ENCODE data around the gene ADGRE3. TPM values are rescaled to one million over a fixed set of nuclear protein-coding genes. Genes with fewer than 3 reads are reported as not detected.

The ADGRE3 gene
- total RNA-seq, 1 donor from 2014 or later, result not detected

DNA sequence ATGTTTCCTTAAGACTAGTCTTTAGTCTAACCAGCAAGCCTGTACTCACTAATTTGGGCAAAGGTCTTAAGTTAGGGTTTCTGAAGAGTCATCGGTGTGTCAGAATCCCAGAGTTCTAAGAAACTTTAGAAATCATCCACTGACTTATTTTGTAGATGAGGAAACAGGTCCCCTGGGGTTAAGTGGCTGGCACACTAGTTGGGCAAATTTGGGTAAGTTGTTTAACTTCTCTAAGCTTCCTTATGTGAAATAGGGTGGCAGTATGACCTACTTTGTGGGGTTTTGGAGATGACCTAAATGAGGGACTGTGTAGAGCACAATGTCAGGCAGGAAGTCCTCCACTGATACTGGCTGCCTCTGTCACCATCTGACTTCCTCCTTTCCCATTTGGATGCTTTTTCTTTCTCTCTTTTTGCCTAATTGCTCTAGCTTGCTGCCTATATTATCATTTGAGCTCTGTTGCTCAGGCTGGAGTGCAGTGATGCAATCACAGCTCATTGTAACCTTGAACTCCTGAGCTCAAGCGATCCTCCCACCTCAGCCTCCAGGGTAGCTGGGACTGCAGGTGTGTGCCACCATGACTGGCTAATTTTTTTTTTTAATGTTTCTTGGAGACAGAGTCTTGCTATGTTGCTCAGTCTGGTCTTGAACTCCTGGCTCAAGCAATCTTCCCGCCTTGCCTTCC is 2.3 kb downstream of the ADGRE3 start:
- Mint-ChIP-seq H3K4me1 (ENCODE audit: low read depth, unreplicated experiment) (no peaks in the 10 kb centered on the region), H3K36me3 (ENCODE audit: unreplicated experiment) (no peaks in the 10 kb centered on the region), H3K27me3 (ENCODE audit: unreplicated experiment) (no peaks in the 10 kb centered on the region), H3K27ac (ENCODE audit: unreplicated experiment) (no peak overlapping the region), H3K9me3 (ENCODE audit: unreplicated experiment) (no peaks in the 10 kb centered on the region), H3K4me3 (ENCODE audit: unreplicated experiment) (no peak overlapping the region)
- DNase-seq, result no peak
- TF ChIP-seq, protein P1, sequence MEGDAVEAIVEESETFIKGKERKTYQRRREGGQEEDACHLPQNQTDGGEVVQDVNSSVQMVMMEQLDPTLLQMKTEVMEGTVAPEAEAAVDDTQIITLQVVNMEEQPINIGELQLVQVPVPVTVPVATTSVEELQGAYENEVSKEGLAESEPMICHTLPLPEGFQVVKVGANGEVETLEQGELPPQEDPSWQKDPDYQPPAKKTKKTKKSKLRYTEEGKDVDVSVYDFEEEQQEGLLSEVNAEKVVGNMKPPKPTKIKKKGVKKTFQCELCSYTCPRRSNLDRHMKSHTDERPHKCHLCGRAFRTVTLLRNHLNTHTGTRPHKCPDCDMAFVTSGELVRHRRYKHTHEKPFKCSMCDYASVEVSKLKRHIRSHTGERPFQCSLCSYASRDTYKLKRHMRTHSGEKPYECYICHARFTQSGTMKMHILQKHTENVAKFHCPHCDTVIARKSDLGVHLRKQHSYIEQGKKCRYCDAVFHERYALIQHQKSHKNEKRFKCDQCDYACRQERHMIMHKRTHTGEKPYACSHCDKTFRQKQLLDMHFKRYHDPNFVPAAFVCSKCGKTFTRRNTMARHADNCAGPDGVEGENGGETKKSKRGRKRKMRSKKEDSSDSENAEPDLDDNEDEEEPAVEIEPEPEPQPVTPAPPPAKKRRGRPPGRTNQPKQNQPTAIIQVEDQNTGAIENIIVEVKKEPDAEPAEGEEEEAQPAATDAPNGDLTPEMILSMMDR (IDR thresholded peaks at IDR 0.05; ENCODE audit: partially characterized antibody, unreplicated experiment), result no peak

DNA sequence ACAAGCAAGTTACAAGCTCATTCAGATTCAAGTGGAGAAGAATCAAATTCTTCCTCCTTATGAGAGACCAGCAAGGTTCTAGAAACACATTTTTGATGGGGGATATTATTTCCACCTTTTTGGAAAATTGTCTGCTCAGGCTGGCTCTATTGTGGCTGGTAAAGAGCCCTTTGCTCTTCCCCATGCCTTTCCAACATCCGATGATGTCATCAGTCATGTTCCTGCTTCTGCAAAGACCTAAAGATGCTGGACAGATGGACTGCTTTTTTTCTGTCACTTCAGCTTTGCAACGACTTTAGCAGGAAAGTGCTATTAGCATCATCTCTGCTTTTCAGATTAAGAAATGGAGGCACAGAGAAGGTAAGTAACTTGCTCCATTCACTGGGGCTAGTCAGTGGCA is 4.2 kb downstream of the ADGRE3 start:
- Mint-ChIP-seq H3K4me1 (ENCODE audit: low read depth, unreplicated experiment) (no peaks in the 10 kb centered on the region), H3K27me3 (ENCODE audit: unreplicated experiment) (no peaks in the 10 kb centered on the region), H3K36me3 (ENCODE audit: unreplicated experiment) (no peaks in the 10 kb centered on the region)

DNA sequence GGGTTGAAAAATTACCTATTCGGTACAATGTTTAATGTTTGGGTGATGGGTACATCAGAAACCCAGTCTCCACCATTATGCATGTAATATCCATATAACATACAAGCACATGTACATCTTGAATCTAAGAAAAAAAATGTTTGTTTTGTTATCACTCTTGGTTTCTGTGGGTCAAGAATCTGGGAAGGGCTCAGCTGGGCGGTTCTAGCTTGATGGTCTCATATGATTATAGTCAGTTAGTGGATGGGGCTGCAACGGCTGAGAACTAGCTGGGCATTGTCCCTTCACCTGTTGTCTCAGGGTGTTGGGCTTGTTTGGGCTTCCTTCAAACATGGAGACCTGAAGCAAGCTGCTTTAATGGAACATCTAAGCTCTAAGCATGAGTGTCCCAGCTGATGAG is 4.7 kb downstream of the ADGRE3 start:
- Mint-ChIP-seq H3K27ac (ENCODE audit: unreplicated experiment) (no peak overlapping the region), H3K4me1 (ENCODE audit: low read depth, unreplicated experiment) (no peaks in the 10 kb centered on the region), H3K4me3 (ENCODE audit: unreplicated experiment) (no peak overlapping the region), H3K9me3 (ENCODE audit: unreplicated experiment) (no peaks in the 10 kb centered on the region), H3K27me3 (ENCODE audit: unreplicated experiment) (no peaks in the 10 kb centered on the region), H3K36me3 (ENCODE audit: unreplicated experiment) (no peaks in the 10 kb centered on the region)
- TF ChIP-seq, protein P1 (IDR thresholded peaks at IDR 0.05; ENCODE audit: partially characterized antibody, unreplicated experiment), result no peak
- DNase-seq, result no peak

More for the DNA sequence above, 4.2 kb downstream of the ADGRE3 start:
- H3K4me3 Mint-ChIP-seq (ENCODE audit: unreplicated experiment), result no peak overlapping the region
- no peak overlapping the region for H3K27ac Mint-ChIP-seq (ENCODE audit: unreplicated experiment)
- TF ChIP-seq, protein P1 (IDR thresholded peaks at IDR 0.05; ENCODE audit: partially characterized antibody, unreplicated experiment), result no peak
- DNase-seq, result no peak
- no peaks in the 10 kb centered on the region for H3K9me3 Mint-ChIP-seq (ENCODE audit: unreplicated experiment)

DNA sequence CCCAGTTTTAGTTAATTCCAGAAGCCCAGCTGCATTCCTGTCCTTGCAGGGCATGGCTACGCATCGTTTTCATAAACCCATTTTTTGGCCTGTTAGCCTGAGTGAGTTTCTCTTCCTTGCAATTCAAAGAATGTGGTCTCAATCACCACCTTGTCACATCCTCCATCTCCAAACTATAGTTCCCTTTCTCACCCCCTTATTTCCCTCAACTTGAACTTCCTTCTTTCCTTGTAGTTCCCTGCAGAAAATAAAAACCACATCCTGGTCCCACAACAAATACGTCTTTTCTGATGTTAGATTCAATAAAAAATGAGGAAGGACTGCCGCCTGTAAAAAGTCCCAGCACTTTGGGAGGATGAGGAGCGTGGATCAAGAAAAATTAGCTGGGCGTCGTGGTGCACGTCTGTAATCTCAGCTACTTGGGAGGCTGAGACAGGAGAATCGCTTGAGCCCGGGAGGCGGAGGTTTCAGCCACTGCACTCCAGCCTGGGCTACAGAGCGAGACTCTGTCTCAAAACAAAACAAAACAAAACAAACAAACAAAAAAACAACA is 13.2 kb downstream of the ADGRE3 start:
- Mint-ChIP-seq H3K36me3 (ENCODE audit: unreplicated experiment) (no peaks in the 10 kb centered on the region), H3K27ac (ENCODE audit: unreplicated experiment) (no peak overlapping the region), H3K9me3 (ENCODE audit: unreplicated experiment) (no peaks in the 10 kb centered on the region), H3K4me3 (ENCODE audit: unreplicated experiment) (no peak overlapping the region), H3K4me1 (ENCODE audit: low read depth, unreplicated experiment) (no peaks in the 10 kb centered on the region), H3K27me3 (ENCODE audit: unreplicated experiment) (no peaks in the 10 kb centered on the region)
- TF ChIP-seq, protein P1 (IDR thresholded peaks at IDR 0.05; ENCODE audit: partially characterized antibody, unreplicated experiment), result no peak
- no peak for DNase-seq

DNA sequence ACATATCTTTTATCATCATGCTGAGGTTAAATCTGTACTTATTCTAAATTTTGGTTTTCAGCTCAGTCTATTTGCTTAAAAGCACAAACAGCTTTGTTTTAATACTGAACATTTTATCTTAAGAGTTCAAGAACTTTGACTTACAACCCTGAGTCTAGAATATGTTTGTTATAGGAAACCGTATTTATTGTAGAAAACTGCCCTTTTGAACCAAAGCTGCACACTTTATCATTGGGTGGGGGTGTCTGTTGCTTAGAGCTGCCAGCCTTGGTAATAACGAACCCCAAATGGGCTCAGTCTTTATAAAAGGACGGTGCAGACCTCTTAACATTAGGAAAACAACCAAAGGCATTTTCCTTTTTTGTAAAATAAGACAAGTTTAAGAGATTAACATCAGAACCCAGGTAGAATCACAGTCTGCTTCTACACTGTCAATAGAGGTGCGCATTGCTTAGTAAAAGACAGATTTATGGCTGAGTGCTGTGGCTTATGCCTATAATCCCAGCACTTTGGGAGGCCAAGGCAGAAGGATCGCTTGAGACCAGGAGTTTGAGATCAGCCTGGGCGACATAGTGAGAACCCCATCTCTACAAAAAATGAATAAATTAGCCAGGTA is 14.7 kb downstream of the ADGRE3 start:
- no peak for DNase-seq
- TF ChIP-seq, protein P1 (IDR thresholded peaks at IDR 0.05; ENCODE audit: partially characterized antibody, unreplicated experiment), result no peak
- no peaks in the 10 kb centered on the region for H3K9me3 Mint-ChIP-seq (ENCODE audit: unreplicated experiment)
- no peak overlapping the region for H3K4me3 Mint-ChIP-seq (ENCODE audit: unreplicated experiment)
- H3K4me1 Mint-ChIP-seq (ENCODE audit: low read depth, unreplicated experiment), result no peaks in the 10 kb centered on the region
- no peaks in the 10 kb centered on the region for H3K36me3 Mint-ChIP-seq (ENCODE audit: unreplicated experiment)
- no peak overlapping the region for H3K27ac Mint-ChIP-seq (ENCODE audit: unreplicated experiment)
- H3K27me3 Mint-ChIP-seq (ENCODE audit: unreplicated experiment), result peaks cover 3% of the 10 kb centered on the region
